Measurements from ENCODE around the gene NIPAL4.
"Not testable (repeated sequence)": the region's sequence is repeated elsewhere in the genome, so short reads cannot be mapped to it uniquely, and the experiment has no call there.

Gene NIPAL4

DNA sequence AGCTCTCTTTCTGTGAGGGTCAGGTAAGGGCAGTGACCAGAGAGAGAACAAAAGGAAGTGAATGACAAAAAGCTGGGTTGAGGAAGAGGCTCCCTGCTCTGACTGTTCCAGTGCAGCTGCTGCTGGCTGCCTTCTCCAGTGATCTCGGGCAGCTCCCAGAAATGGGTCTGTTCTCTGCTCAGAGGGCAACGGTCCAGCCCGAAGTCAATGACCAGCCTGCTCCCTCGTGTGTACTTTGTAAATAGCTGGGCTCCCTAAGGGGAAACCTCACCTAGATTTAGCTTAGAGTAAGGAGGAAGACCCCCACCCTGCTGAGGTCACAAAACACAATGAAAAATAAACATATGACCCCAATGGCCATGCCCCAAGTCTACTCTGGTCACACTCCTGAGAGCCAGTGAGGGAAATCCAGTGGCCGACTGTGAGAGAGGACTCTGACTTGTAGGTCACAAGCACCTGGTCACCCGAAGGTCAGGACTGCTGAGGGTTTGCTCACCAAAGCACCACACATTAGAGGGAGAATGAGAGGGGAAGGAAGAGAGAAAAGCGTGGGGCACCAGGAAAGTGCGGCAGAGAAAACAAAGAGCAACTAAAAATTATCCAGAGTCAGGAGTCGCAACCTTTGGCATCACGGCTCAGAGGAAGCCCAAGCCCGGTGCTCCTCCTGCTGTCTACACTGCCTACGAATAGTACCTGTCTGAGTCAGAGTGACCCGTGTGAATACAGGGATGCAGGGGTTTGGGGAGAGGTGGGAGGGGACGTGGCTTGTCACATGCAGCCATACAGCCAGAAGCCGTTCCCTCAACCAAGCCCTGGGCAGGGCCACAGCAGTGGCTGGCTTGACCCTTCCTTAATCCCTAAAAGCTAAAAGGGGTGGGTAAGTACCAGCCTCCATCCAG, 19.8 kb downstream of the NIPAL4 start:
- H3K27me3 ChIP-seq (ENCODE audit: control insufficient read depth, low read length) = no peaks in the 10 kb centered on the region
- H3K4me2 ChIP-seq (ENCODE audit: low read length) = no peak overlapping the region
- peaks cover 6% of the 10 kb centered on the region for H3K79me2 ChIP-seq (ENCODE audit: control insufficient read depth, low read length)
- H4K20me1 ChIP-seq (ENCODE audit: control insufficient read depth, insufficient read depth, low read depth, low read length) = no peaks in the 10 kb centered on the region
- peaks cover 55% of the 10 kb centered on the region for H3K4me1 ChIP-seq (ENCODE audit: control insufficient read depth, low read length)
- no peak for TF ChIP-seq EZH2phosphoT487 (IDR thresholded peaks at IDR 0.05; ENCODE audit: borderline replicate concordance, low read length)
- TF ChIP-seq, protein P1, sequence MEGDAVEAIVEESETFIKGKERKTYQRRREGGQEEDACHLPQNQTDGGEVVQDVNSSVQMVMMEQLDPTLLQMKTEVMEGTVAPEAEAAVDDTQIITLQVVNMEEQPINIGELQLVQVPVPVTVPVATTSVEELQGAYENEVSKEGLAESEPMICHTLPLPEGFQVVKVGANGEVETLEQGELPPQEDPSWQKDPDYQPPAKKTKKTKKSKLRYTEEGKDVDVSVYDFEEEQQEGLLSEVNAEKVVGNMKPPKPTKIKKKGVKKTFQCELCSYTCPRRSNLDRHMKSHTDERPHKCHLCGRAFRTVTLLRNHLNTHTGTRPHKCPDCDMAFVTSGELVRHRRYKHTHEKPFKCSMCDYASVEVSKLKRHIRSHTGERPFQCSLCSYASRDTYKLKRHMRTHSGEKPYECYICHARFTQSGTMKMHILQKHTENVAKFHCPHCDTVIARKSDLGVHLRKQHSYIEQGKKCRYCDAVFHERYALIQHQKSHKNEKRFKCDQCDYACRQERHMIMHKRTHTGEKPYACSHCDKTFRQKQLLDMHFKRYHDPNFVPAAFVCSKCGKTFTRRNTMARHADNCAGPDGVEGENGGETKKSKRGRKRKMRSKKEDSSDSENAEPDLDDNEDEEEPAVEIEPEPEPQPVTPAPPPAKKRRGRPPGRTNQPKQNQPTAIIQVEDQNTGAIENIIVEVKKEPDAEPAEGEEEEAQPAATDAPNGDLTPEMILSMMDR (IDR thresholded peaks at IDR 0.05; ENCODE audit: low read depth, low read length, poor library complexity, severe bottlenecking) = no peak
- peaks cover 89% of the 10 kb centered on the region for H3K36me3 ChIP-seq (ENCODE audit: control insufficient read depth, low read length)
- H3K27ac ChIP-seq (ENCODE audit: low read depth, low read length) = no peak overlapping the region
- H3K9me3 ChIP-seq (ENCODE audit: control insufficient read depth, insufficient read depth, low read length) = no peaks in the 10 kb centered on the region
- H3K4me3 ChIP-seq (ENCODE audit: low read length) = no peak overlapping the region
- no peaks in the 10 kb centered on the region for H3K9me2 ChIP-seq (replicated peaks; ENCODE audit: control insufficient read depth, low read length)
- H3F3A ChIP-seq (ENCODE audit: control insufficient read depth, insufficient read depth) = peaks cover 14% of the 10 kb centered on the region; the same call in 1 of the 2 replicates

DNA sequence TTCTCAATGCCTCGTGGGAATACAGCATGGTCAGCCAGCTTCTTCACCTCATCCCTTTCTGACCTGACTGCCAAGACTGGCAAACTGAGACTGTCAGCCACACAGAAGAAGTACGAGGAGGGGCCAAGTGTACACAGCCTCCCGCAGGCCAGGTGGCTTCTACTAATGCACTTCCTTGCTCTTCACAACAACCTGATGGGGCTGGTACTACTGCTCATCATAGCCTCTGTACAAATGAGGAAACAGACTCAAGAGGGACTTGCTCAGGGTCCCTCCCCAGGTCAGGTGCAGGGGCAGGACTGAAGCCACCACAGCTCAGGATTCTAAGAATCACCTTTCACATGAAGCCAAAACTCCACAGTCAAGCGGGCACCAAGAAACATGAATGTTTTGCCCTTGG, 21.3 kb downstream of the NIPAL4 start:
- Histone ChIP-seq H3K27ac (ENCODE audit: low read depth, low read length) (peak overlapping the region; percentile 50), H3K9me2 (replicated peaks; ENCODE audit: control insufficient read depth, low read length) (no peaks in the 10 kb centered on the region), H3K4me3 (ENCODE audit: low read length) (peak overlapping the region; percentile 5; the same call in 1 of the 2 replicates), H3K4me1 (ENCODE audit: control insufficient read depth, low read length) (peaks cover 69% of the 10 kb centered on the region), H3K9me3 (ENCODE audit: control insufficient read depth, insufficient read depth, low read length) (no peaks in the 10 kb centered on the region), H3F3A (ENCODE audit: control insufficient read depth, insufficient read depth) (peaks cover 15% of the 10 kb centered on the region), H3K36me3 (ENCODE audit: control insufficient read depth, low read length) (peaks cover 94% of the 10 kb centered on the region), H3K4me2 (ENCODE audit: low read length) (peak overlapping the region; percentile 32), H3K27me3 (ENCODE audit: control insufficient read depth, low read length) (no peaks in the 10 kb centered on the region), H4K20me1 (ENCODE audit: control insufficient read depth, insufficient read depth, low read depth, low read length) (no peaks in the 10 kb centered on the region), H3K79me2 (ENCODE audit: control insufficient read depth, low read length) (peaks cover 16% of the 10 kb centered on the region)
- TF ChIP-seq EZH2phosphoT487 (IDR thresholded peaks at IDR 0.05; ENCODE audit: borderline replicate concordance, low read length) = no peak
- TF ChIP-seq, protein P1 (IDR thresholded peaks at IDR 0.05; ENCODE audit: low read depth, low read length, poor library complexity, severe bottlenecking) = no peak

DNA sequence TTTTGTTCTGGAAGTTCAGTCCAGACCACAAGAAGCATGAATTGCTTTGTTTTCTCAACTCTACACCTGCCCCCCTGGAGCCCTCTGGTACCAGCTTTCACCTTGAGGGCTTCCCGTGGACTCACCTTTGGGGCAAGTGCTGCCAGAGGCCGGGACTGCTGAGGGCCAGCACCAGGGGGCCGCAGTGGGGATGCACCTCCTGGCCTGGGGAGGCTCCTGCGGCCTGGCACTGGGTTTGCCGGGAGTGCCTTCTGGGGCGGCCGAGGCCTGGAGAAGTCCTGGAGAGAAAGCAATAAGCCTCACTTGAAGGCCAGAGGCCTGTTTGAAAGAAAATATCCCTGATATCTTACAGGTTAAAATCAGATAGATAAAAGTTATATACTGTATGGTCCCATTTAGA, 21.7 kb downstream of the NIPAL4 start:
- H3K27ac ChIP-seq (ENCODE audit: low read depth, low read length) = peak overlapping the region; percentile 50
- H4K20me1 ChIP-seq (ENCODE audit: control insufficient read depth, insufficient read depth, low read depth, low read length) = no peaks in the 10 kb centered on the region
- H3K4me3 ChIP-seq (ENCODE audit: low read length) = peak overlapping the region; percentile 5; the same call in 1 of the 2 replicates
- peak overlapping the region; percentile 32 for H3K4me2 ChIP-seq (ENCODE audit: low read length)
- peaks cover 17% of the 10 kb centered on the region for H3F3A ChIP-seq (ENCODE audit: control insufficient read depth, insufficient read depth)
- TF ChIP-seq EZH2phosphoT487 (IDR thresholded peaks at IDR 0.05; ENCODE audit: borderline replicate concordance, low read length) = no peak
- TF ChIP-seq, protein P1 (IDR thresholded peaks at IDR 0.05; ENCODE audit: low read depth, low read length, poor library complexity, severe bottlenecking) = no peak
- H3K79me2 ChIP-seq (ENCODE audit: control insufficient read depth, low read length) = peaks cover 16% of the 10 kb centered on the region
- no peaks in the 10 kb centered on the region for H3K27me3 ChIP-seq (ENCODE audit: control insufficient read depth, low read length)
- no peaks in the 10 kb centered on the region for H3K9me3 ChIP-seq (ENCODE audit: control insufficient read depth, insufficient read depth, low read length)
- H3K36me3 ChIP-seq (ENCODE audit: control insufficient read depth, low read length) = peaks cover 93% of the 10 kb centered on the region
- H3K9me2 ChIP-seq (replicated peaks; ENCODE audit: control insufficient read depth, low read length) = no peaks in the 10 kb centered on the region
- peaks cover 73% of the 10 kb centered on the region for H3K4me1 ChIP-seq (ENCODE audit: control insufficient read depth, low read length)

DNA sequence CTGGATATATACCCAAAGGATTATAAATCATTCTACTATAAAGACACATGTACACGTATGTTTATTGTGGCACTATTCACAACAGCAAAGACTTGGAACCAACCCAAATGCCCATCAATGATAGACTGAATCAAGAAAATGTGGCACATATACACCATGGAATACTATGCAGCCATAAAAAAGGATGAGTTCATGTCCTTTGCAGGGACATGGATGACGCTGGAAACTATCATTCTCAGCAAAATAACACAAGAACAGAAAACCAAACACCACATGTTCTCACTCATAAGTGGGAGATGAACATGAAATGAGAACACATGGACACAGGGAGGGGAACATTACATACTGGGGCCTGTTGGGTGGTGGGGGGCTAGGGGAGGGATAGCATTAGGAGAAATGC, 22.7 kb downstream of the NIPAL4 start:
- Histone ChIP-seq H3K36me3 (ENCODE audit: control insufficient read depth, low read length) (peaks cover 91% of the 10 kb centered on the region), H3K4me1 (ENCODE audit: control insufficient read depth, low read length) (peaks cover 83% of the 10 kb centered on the region), H3K79me2 (ENCODE audit: control insufficient read depth, low read length) (peaks cover 16% of the 10 kb centered on the region), H3F3A (ENCODE audit: control insufficient read depth, insufficient read depth) (peaks cover 23% of the 10 kb centered on the region)
- H3K27me3 ChIP-seq (ENCODE audit: control insufficient read depth, low read length); H3K27ac ChIP-seq (ENCODE audit: low read depth, low read length); H3K9me2 ChIP-seq (replicated peaks; ENCODE audit: control insufficient read depth, low read length); H4K20me1 ChIP-seq (ENCODE audit: control insufficient read depth, insufficient read depth, low read depth, low read length); H3K9me3 ChIP-seq (ENCODE audit: control insufficient read depth, insufficient read depth, low read length); H3K4me3 ChIP-seq (ENCODE audit: low read length); H3K4me2 ChIP-seq (ENCODE audit: low read length): not testable (repeated sequence)

All from DOHH2 (cell line).